ENCODE data around the gene TMUB1. TPM values are rescaled to one million over a fixed set of nuclear protein-coding genes. Genes with fewer than 3 reads are reported as not detected.

TMUB1 gene
- total and polyA plus RNA-seq, 9 of the 15 experiments (the other 6 are each of a cell fraction or from before 2014, with no cell fraction given) = 0.14 to 241 (median 74.1) TPM

DNA sequence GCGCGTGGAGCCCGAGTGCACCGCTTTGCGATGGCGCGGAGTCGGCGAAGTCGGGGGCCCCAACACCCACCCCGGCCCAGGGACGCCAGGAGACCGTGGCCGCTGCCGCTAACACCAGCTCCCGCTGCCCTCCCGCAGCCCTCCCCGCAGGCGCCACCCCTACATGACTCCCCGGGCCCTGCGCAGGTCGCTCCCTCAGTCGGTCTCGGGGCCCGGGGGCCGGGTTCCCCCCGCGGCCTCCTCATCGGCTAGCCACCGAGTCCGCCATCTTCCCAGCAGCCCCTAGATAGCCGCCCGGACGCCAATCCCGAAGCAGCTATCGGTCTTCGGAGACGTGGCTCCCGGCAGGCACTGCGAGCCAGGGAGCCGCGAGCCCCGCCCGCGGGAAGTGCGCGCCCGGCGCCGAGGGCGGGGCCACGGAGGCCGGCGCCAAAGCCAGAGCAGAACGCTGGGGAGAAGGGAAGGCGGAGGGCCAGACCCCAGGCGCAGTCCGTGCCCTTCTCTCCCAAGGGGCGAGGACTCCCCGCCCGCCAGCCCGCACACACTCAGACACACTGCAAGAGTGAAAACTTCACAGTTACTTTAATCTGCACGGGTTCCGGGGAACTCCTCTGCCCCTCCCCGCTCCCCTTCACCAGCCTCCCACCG, 2.6 kb downstream of the TMUB1 start, which contains the start of gene FASTK (continued):
- TF ChIP-seq POLR3A (IDR thresholded peaks at IDR 0.05; ENCODE audit: borderline replicate concordance, extremely low read depth, insufficient read depth, insufficient read length) (no peak), ZC3H11A (IDR thresholded peaks at IDR 0.05; ENCODE audit: low read depth, low read length) (no peak), RBFOX2 (IDR thresholded peaks at IDR 0.05; ENCODE audit: low read depth, low read length) (peak; percentile 97), CHCHD3 (CRISPR knock-in tag; IDR thresholded peaks at IDR 0.05) (0 out of 2 replicates have a peak, but pooled peaks have one; percentile 25), SNIP1 (IDR thresholded peaks at IDR 0.05; ENCODE audit: low read depth) (no peak), CBX1 (IDR thresholded peaks at IDR 0.05; ENCODE audit: low read depth) (peak; percentile 58), TCF3 (CRISPR knock-in tag; IDR thresholded peaks at IDR 0.05) (no peak; the same call in 1 of the 2 replicates), XRCC5 (IDR thresholded peaks at IDR 0.05; ENCODE audit: low read depth, low read length) (0 out of 2 replicates have a peak, but pooled peaks have one; percentile 28), NONO (IDR thresholded peaks at IDR 0.05; ENCODE audit: low read depth in 2 of 2, low read length in 1 of 2) (peak in 1 of 2 experiments; percentile 92; a peak in 1 of 4 replicates), MYBL2 (IDR thresholded peaks at IDR 0.05; ENCODE audit: low read depth) (no peak), MYBL2 (CRISPR knock-in tag; IDR thresholded peaks at IDR 0.05; ENCODE audit: borderline replicate concordance) (no peak), MEIS2 (IDR thresholded peaks at IDR 0.05; ENCODE audit: partially characterized antibody) (peak; percentile 84), TGIF2 (CRISPR knock-in tag; IDR thresholded peaks at IDR 0.05) (no peak; the same call in 1 of the 2 replicates), C11orf30 (IDR thresholded peaks at IDR 0.05; ENCODE audit: low read depth) (no peak), EP300 (IDR thresholded peaks at IDR 0.05; ENCODE audit: low read length) (peak; percentile 22; the same call in 1 of the 2 replicates), ZNF830 (CRISPR knock-in tag; IDR thresholded peaks at IDR 0.05) (peak; percentile 92)
- TF ChIP-seq, protein P1, sequence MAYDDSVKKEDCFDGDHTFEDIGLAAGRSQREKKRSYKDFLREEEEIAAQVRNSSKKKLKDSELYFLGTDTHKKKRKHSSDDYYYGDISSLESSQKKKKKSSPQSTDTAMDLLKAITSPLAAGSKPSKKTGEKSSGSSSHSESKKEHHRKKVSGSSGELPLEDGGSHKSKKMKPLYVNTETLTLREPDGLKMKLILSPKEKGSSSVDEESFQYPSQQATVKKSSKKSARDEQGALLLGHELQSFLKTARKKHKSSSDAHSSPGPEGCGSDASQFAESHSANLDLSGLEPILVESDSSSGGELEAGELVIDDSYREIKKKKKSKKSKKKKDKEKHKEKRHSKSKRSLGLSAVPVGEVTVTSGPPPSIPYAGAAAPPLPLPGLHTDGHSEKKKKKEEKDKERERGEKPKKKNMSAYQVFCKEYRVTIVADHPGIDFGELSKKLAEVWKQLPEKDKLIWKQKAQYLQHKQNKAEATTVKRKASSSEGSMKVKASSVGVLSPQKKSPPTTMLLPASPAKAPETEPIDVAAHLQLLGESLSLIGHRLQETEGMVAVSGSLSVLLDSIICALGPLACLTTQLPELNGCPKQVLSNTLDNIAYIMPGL (CRISPR knock-in tag; IDR thresholded peaks at IDR 0.05) = peak; percentile 64; the same call in 1 of the 2 replicates
- TF ChIP-seq, protein P2, sequence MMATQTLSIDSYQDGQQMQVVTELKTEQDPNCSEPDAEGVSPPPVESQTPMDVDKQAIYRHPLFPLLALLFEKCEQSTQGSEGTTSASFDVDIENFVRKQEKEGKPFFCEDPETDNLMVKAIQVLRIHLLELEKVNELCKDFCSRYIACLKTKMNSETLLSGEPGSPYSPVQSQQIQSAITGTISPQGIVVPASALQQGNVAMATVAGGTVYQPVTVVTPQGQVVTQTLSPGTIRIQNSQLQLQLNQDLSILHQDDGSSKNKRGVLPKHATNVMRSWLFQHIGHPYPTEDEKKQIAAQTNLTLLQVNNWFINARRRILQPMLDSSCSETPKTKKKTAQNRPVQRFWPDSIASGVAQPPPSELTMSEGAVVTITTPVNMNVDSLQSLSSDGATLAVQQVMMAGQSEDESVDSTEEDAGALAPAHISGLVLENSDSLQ (IDR thresholded peaks at IDR 0.05) = peak; percentile 64
- TF ChIP-seq, protein P3, sequence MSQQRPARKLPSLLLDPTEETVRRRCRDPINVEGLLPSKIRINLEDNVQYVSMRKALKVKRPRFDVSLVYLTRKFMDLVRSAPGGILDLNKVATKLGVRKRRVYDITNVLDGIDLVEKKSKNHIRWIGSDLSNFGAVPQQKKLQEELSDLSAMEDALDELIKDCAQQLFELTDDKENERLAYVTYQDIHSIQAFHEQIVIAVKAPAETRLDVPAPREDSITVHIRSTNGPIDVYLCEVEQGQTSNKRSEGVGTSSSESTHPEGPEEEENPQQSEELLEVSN (IDR thresholded peaks at IDR 0.05; ENCODE audit: borderline replicate concordance in 1 of 2, extremely low read depth in 1 of 2, insufficient read depth in 1 of 2, insufficient read length in 1 of 2, low read depth in 1 of 2, low read length in 1 of 2, poor library complexity in 1 of 2, severe bottlenecking in 1 of 2) = peak; percentile 30 to 62
- TF ChIP-seq, protein P4, sequence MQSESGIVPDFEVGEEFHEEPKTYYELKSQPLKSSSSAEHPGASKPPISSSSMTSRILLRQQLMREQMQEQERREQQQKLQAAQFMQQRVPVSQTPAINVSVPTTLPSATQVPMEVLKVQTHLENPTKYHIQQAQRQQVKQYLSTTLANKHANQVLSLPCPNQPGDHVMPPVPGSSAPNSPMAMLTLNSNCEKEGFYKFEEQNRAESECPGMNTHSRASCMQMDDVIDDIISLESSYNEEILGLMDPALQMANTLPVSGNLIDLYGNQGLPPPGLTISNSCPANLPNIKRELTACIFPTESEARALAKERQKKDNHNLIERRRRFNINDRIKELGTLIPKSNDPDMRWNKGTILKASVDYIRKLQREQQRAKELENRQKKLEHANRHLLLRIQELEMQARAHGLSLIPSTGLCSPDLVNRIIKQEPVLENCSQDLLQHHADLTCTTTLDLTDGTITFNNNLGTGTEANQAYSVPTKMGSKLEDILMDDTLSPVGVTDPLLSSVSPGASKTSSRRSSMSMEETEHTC (IDR thresholded peaks at IDR 0.05) = no peak
- TF ChIP-seq, protein P5, sequence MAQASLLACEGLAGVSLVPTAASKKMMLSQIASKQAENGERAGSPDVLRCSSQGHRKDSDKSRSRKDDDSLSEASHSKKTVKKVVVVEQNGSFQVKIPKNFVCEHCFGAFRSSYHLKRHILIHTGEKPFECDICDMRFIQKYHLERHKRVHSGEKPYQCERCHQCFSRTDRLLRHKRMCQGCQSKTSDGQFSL (CRISPR knock-in tag; IDR thresholded peaks at IDR 0.05) = peak; percentile 61; the same call in 1 of the 2 replicates
- TF ChIP-seq, protein P5 (tag; IDR thresholded peaks at IDR 0.05) = no peak

Measured in K562 (cell line).